HG03565 (cell line): ENCODE results near the gene KCNMA1.
A peak's percentile ranks its signal among the peaks of the same experiment; 100 is the strongest.

Source experiments
- ATAC-seq: cut with Tn5 transposase; IDR thresholded peaks from one replicate; pipeline ENCODE4 v1.9.1; 2021; ENCODE audit warnings: mild to moderate bottlenecking, moderate library complexity; ENCODE audit not compliant: unreplicated experiment

The KCNMA1 gene

GRCh38 chr10:77147871-77148270 is 489.7 kb downstream of the KCNMA1 start:
- no peak for ATAC-seq

GRCh38 chr10:77146712-77147336 is 490.8 kb downstream of the KCNMA1 start:
- ATAC-seq: no peak

GRCh38 chr10:77144656-77145055 is 493.0 kb downstream of the KCNMA1 start:
- ATAC-seq: no peak

- no peak for ATAC-seq
Observed at GRCh38 chr10:77139252-77140160, 498.1 kb downstream of the KCNMA1 start.

- no peak for ATAC-seq
Observed at GRCh38 chr10:77138541-77138940, 499.1 kb downstream of the KCNMA1 start.

- no peak for ATAC-seq
Observed at GRCh38 chr10:77135555-77135954, 502.1 kb downstream of the KCNMA1 start.

GRCh38 chr10:77131214-77131613 is 506.4 kb downstream of the KCNMA1 start:
- ATAC-seq: no peak

GRCh38 chr10:77127243-77127642 is 510.4 kb downstream of the KCNMA1 start:
- no peak for ATAC-seq

GRCh38 chr10:77125231-77125630 is 512.4 kb downstream of the KCNMA1 start:
- no peak for ATAC-seq

- no peak for ATAC-seq
Observed at GRCh38 chr10:77123330-77123729, 514.3 kb downstream of the KCNMA1 start.

- no peak for ATAC-seq
Observed at GRCh38 chr10:77121829-77122228, 515.8 kb downstream of the KCNMA1 start.

- no peak for ATAC-seq
Observed at GRCh38 chr10:77120666-77121376, 516.8 kb downstream of the KCNMA1 start.

- no peak for ATAC-seq
Observed at GRCh38 chr10:77120012-77120411, 517.6 kb downstream of the KCNMA1 start.

GRCh38 chr10:77118603-77119282 is 518.9 kb downstream of the KCNMA1 start:
- no peak for ATAC-seq

GRCh38 chr10:77117501-77117900 is 520.1 kb downstream of the KCNMA1 start:
- no peak for ATAC-seq

GRCh38 chr10:77116904-77117303 is 520.7 kb downstream of the KCNMA1 start:
- ATAC-seq: no peak

- no peak for ATAC-seq
Observed at GRCh38 chr10:77114181-77114821, 523.3 kb downstream of the KCNMA1 start.

- ATAC-seq: peak; percentile 72
Observed at GRCh38 chr10:77111611-77112550, 525.7 kb downstream of the KCNMA1 start.

- no peak for ATAC-seq
Observed at GRCh38 chr10:77110757-77111156, 526.9 kb downstream of the KCNMA1 start.
